Measurements from ENCODE around the gene PRSS38.

The PRSS38 gene

GRCh38 chr1:227793948-227794816 is 21.3 kb upstream of the PRSS38 start:
- DNase-seq = no peak

GRCh38 chr1:227794817-227795192 is 20.7 kb upstream of the PRSS38 start:
- DNase-seq = no peak

- no peak for DNase-seq
These were observed 19.7 kb upstream of the PRSS38 start for GRCh38 chr1:227795732-227796131.

DNA sequence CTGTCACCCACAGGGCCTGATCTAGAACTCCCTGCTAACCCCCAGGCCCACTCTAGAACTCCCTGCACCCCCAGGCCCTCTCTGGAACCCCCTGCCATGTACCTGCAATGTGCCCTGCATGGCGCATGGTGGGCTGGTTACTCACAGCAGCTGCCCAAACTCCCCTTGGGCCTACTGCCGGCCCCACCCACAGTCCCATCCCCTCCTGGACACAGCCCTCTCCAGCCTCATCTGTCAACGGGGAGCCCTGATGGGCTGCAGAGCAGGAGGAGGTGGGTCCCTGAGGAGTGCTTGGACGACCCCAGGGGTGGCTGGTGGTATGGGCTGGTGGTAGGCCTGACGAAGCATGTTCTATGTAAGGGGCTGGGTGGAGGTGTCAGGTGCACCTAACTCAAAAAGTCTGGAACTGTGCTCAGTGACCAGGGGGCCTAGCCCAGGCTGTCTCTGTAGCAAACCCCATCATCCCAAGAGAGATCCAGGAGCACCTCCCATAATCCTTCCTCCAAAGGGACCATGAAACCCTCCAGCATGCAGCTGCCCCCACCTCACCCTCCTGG is 19.0 kb upstream of the PRSS38 start:
- DNase-seq = no peak

GRCh38 chr1:227797144-227797543 is 18.3 kb upstream of the PRSS38 start:
- DNase-seq = no peak

DNA sequence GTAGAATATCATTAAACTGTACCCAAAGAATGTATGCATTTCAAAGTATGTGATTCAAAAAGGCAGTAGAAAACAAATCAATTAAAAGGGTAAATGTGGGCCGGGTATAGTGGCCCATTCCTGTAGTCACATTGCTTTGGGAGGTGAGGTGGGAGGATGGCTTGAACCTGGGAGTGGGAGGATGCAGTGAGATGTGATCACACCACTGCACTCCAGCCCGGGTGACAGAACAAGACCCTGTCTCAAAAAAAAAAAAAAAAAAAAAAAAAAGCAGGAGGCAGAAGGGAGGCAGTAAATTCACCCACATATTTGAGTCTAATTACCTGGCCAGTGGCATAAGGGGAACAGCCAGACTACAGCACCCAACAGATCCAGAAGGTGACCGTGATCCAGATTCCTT is 17.9 kb upstream of the PRSS38 start:
- no peak for DNase-seq

- no peak for DNase-seq
These were observed 17.2 kb upstream of the PRSS38 start for GRCh38 chr1:227798078-227798802.

- no peak for DNase-seq
These were observed 15.7 kb upstream of the PRSS38 start for GRCh38 chr1:227799756-227800155.

GRCh38 chr1:227803933-227804332 is 11.5 kb upstream of the PRSS38 start:
- no peak for DNase-seq

DNA sequence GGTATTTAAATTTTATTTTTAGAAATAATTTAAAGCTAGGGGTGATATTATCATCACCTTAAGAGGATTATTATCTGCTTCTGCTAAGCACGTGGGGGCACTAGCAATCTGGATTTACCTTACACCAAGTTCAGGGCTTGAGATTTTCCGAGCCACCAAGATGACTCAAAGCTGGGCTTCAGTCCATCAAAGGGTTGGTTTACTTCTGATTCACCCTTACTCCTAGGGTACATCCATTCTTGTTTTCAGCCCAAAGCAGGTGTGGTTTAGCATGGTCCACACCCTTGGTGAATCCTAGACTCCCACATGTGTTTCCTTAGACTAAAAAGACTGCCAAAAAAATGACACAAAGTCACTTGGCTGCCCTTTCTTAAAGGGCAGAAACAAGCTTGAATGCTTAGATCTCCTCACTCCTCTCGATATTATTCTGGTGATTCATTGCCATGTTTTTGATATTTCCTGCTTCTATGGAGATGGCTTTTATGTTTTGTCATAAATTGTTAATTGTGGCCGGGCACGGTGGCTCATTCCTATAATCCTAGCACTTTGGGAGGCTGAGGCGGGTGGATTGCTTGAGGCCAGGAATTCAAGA is 9.8 kb upstream of the PRSS38 start:
- no peak for DNase-seq

GRCh38 chr1:227808566-227808965 is 6.9 kb upstream of the PRSS38 start:
- DNase-seq = no peak

- no peak for DNase-seq
These were observed 6.4 kb upstream of the PRSS38 start for GRCh38 chr1:227809026-227809425.

- no peak for DNase-seq
These were observed 1.5 kb upstream of the PRSS38 start for GRCh38 chr1:227813962-227814361.

DNA sequence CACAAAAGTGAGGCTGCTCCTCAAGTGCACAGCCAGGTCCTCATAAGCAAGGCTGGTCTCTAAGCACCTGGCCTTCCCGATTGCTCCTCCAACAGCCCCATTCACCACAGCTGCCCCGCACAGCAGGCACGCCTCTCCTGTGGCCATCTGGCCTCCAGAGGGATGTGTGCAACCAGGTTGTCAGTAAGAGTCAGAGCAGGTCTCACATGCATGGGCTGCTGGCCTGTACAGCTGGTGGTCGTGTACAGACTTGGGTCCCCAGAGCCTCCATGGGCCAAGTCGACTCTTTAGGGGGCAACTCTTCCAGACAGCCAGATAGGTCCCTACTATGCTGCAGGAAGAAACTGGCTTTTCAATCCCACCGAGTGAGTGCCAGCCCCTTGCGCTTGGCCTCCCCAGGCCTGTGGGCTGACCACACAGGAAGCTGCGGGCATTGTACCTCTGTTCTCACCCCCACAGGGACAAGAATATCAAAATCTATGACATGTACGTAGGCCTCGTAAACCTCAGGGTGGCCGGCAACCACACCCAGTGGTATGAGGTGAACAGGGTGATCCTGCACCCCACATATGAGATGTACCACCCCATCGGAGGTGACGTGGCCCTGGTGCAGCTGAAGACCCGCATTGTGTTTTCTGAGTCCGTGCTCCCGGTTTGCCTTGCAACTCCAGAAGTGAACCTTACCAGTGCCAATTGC is 1.4 kb downstream of the PRSS38 start:
- DNase-seq = no peak

DNA sequence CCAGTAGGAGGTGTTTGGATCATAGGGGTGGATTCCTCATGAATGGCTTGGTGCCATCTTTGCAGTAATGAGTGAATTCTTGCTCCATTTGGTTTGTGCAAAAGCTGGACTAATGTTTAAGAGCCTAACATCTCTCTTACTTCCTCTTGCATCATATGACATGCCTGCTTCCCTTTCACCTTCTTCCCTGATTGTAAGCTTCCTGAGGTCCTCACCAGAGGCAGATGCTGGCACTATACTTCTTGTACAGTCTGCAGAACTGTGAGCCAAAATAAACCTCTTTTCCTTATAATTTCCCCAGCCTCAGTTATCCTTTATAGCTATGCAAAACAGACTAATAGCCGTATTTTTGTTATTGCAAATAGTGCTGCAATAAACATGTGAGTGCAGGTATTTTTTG is 8.1 kb downstream of the PRSS38 start:
- DNase-seq = no peak

GRCh38 chr1:227824204-227824603 is 8.7 kb downstream of the PRSS38 start:
- DNase-seq = no peak

DNA sequence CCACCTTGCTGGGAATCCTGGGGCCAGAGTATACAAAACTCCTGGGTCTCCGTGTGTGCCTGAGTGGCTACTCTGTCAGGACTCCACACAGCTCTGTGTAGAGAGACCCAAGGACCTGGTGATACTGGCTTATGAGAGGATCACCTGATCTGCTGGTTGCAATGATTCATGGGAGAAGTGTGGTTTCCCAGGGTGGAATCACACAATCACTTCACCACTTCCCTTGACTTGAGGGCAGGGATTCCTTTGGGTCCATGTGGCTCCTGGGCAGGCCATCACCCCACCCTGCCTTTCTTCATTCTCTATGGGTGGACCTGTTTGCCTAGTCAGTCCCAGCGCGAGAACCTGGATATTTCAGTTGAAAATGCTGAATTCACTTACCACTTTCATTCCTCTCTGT is 13.3 kb downstream of the PRSS38 start:
- DNase-seq = no peak

DNA sequence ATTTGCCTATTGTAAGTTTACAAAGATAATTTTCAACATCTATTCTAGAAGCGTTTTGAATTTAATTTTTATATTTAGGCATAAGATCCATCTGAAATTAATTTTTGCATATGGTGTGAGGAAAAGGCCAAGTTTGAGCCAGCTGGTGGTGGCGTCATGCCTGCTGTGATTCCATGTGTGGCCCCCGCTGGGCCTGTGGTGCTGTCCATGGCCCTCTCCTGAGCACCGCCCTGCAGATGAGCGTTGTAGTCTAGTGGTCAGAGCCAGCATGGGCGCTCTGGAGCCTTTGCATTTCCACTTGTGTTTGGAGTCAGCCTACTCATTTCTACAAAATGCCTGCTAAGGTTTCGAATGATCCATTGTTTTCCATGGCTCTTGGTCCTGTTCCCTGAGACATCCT is 22.7 kb downstream of the PRSS38 start:
- no peak for DNase-seq

GRCh38 chr1:227841096-227841495 is 25.6 kb downstream of the PRSS38 start:
- no peak for DNase-seq

DNA sequence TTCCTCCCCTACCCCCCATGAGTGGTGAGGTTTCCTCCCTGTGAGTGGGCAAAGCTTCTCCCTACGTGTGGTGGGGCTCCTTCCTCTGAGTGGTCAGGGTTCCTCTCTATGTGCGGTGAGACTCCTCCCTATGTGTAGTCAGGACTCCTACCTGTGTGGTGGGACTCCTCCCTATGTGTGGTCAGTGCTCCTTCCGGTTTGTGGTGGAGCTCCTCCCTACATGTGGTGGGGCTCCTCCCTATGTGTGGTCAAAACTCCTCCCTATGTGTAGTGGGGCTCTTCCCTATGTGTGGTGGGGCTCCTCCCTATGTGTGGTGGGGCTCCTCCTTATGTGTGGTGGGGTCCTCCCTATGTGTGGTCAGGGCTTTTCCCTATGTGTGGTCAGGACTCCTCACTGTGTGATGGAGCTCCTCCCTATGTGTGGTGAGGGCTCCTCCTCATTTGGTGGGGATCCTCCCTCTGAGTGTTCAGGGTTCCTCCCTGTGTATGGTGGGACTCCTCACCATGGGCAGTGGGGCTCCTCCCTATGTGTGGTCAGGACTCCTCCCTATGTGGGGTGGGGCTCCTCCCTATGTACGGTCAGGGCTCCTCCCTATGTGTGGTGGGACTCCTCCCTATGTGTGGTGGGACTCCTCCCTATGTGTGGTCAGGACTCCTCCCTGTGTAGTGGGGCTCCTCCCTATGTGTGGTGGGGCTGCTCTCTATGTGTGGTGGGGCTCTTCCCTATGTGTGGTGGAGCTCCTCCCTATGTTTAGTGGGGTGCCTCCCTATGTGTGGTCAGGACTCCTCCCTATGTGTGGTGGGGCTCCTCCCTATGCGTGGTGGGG is 29.1 kb downstream of the PRSS38 start:
- no peak for DNase-seq

- DNase-seq = no peak
These were observed 29.6 kb downstream of the PRSS38 start for GRCh38 chr1:227845147-227845458.

DNA sequence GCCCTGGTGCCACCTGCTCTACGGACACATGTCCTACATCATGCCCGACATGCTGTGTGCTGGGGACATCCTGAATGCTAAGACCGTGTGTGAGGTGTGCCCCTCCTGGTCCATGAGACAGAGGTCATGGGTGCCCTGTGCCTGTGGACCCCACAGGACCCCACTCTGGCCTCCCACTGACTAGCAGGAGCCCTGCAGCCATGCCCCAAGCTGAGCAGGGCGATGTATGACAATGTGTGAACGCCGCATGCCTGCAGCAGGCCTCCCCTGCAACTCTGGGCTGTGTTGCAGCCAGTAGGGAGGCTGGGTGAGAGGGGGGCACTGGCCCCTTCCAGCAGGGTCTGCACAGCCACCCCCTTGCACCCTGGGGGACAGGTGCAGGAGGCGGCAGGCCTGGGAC is 30.0 kb downstream of the PRSS38 start:
- no peak for DNase-seq
